MV-4-11 (cell line): ENCODE measurements around the gene LRRFIP1.

Source experiments
- DNase-seq: peaks from one replicate; lab custom pipeline; 2025; lab: John Stamatoyannopoulos, UW

Gene LRRFIP1

GRCh38 chr2:237616734-237617586 is 10.4 kb upstream of the LRRFIP1 start:
- peak; percentile 89 for DNase-seq

GRCh38 chr2:237617587-237617982 is 9.8 kb upstream of the LRRFIP1 start:
- DNase-seq: no peak

GRCh38 chr2:237618449-237618848 is 8.9 kb upstream of the LRRFIP1 start:
- DNase-seq: no peak

- no peak for DNase-seq
Observed at GRCh38 chr2:237623428-237624403, 3.7 kb upstream of the LRRFIP1 start.

GRCh38 chr2:237624565-237624964 is 2.8 kb upstream of the LRRFIP1 start:
- no peak for DNase-seq

- DNase-seq: no peak
Observed at GRCh38 chr2:237625216-237625705, 2.1 kb upstream of the LRRFIP1 start.

- no peak for DNase-seq
Observed at GRCh38 chr2:237625777-237626176, 1.6 kb upstream of the LRRFIP1 start.

- DNase-seq: no peak
Observed at GRCh38 chr2:237626813-237627440, 460 bp upstream of the LRRFIP1 start.

GRCh38 chr2:237628247-237629187 is 1.1 kb downstream of the LRRFIP1 start:
- DNase-seq: no peak

- DNase-seq: no peak
Observed at GRCh38 chr2:237629188-237629534, 1.8 kb downstream of the LRRFIP1 start.

GRCh38 chr2:237629739-237630138 is 2.4 kb downstream of the LRRFIP1 start:
- peak; percentile 13 for DNase-seq

GRCh38 chr2:237630216-237631000 is 3.0 kb downstream of the LRRFIP1 start:
- peak; percentile 39 for DNase-seq

GRCh38 chr2:237631007-237631785 is 3.8 kb downstream of the LRRFIP1 start:
- DNase-seq: no peak

- no peak for DNase-seq
Observed at GRCh38 chr2:237631801-237632585, 4.6 kb downstream of the LRRFIP1 start.

- DNase-seq: no peak
Observed at GRCh38 chr2:237633061-237633561, 5.7 kb downstream of the LRRFIP1 start.

- no peak for DNase-seq
Observed at GRCh38 chr2:237636578-237636977, 9.2 kb downstream of the LRRFIP1 start.

GRCh38 chr2:237637429-237638135 is 10.2 kb downstream of the LRRFIP1 start:
- no peak for DNase-seq

GRCh38 chr2:237638176-237638575 is 10.8 kb downstream of the LRRFIP1 start:
- no peak for DNase-seq
